Measurements from ENCODE around the gene CWC15. TPM values are rescaled to one million over a fixed set of nuclear protein-coding genes. Genes with fewer than 3 reads are reported as not detected.
"Not testable (repeated sequence)": the region's sequence is repeated elsewhere in the genome, so short reads cannot be mapped to it uniquely, and the experiment has no call there.

The CWC15 gene
- total and polyA plus RNA-seq, 10 of the 15 experiments (the other 5 are each of a cell fraction or from before 2014, with no cell fraction given), result 43.3 to 142 (median 75.1) TPM

- H2AFZ ChIP-seq (ENCODE audit: control insufficient read depth, low read depth, low read length); H3K27ac ChIP-seq (ENCODE audit: control insufficient read depth, insufficient read depth); H3K4me1 ChIP-seq (ENCODE audit: control insufficient read depth, insufficient read depth, low read length); POLR2A ChIA-PET; H3K79me2 ChIP-seq (ENCODE audit: control insufficient read depth, insufficient read depth, low read length); H3K36me3 ChIP-seq (ENCODE audit: control insufficient read depth in 2 of 2, insufficient read depth in 2 of 2, low read length in 1 of 2); H3K4me3 ChIP-seq; H3K9ac ChIP-seq (ENCODE audit: control insufficient read depth, insufficient read depth, low read length); H4K20me1 ChIP-seq (ENCODE audit: control insufficient read depth, insufficient read depth); H3K4me2 ChIP-seq (ENCODE audit: control insufficient read depth, insufficient read depth); H3K27me3 ChIP-seq (replicated peaks in 1 of 2; ENCODE audit: control insufficient read depth in 2 of 2, insufficient read depth in 2 of 2, low read length in 1 of 2); FAIRE-seq; RAD21 ChIA-PET (ENCODE audit: unreplicated experiment); in situ Hi-C loops (cut with MboI); intact Hi-C loops (cut with micrococcal nuclease; ENCODE audit: unreplicated experiment); CTCF ChIA-PET; H3K9me3 ChIP-seq (replicated peaks; ENCODE audit: control insufficient read depth, insufficient read depth, low read length); ATAC-seq; BruUV-seq (replicated peaks); DNase-seq (ENCODE audit: low read depth, low spot score): not testable (repeated sequence)
- WGBS (ENCODE audit: insufficient coverage, insufficient replicate concordance, low lambda C conversion rate, missing lambda C conversion rate), result 44% methylated on average over 2 of the region's 2 CpGs
- SMC1A ChIA-PET (ENCODE audit: uncharacterized antibody, unreplicated experiment), result interaction anchor here (0.9 kb wide), 1 partner anchor 160 kb away, joined by 3 read pairs; no protein-coding TSS in a partner anchor
Measured at GRCh38 chr11:94913718-94914394, 59.5 kb downstream of the CWC15 start.

GRCh38 chr11:94912806-94913205 is 60.5 kb downstream of the CWC15 start:
- BruUV-seq (replicated peaks), result no TSS peak
- SMC1A ChIA-PET (ENCODE audit: uncharacterized antibody, unreplicated experiment), result interaction anchor here (0.9 kb wide), 1 partner anchor 159 kb away, joined by 3 read pairs; no protein-coding TSS in a partner anchor
- RAD21 ChIA-PET (ENCODE audit: unreplicated experiment), result no interaction called here
- H3K9me3 ChIP-seq (replicated peaks; ENCODE audit: control insufficient read depth, insufficient read depth, low read length), result no peaks in the 10 kb centered on the region
- no peaks in the 10 kb centered on the region; a peak in 2 of 4 replicates for H3K27me3 ChIP-seq (replicated peaks in 1 of 2; ENCODE audit: control insufficient read depth in 2 of 2, insufficient read depth in 2 of 2, low read length in 1 of 2)
- no peaks in the 10 kb centered on the region for H3K4me1 ChIP-seq (ENCODE audit: control insufficient read depth, insufficient read depth, low read length)
- 71% methylated on average over 9 of the region's 9 CpGs for WGBS (ENCODE audit: insufficient coverage, insufficient replicate concordance, low lambda C conversion rate, missing lambda C conversion rate)
- no peak overlapping the region for H3K27ac ChIP-seq (ENCODE audit: control insufficient read depth, insufficient read depth)
- no peak for DNase-seq (ENCODE audit: low read depth, low spot score)
- H3K36me3 ChIP-seq (ENCODE audit: control insufficient read depth in 2 of 2, insufficient read depth in 2 of 2, low read length in 1 of 2), result no peaks in the 10 kb centered on the region
- intact Hi-C loops (cut with micrococcal nuclease; ENCODE audit: unreplicated experiment) (no loop called here), in situ Hi-C loops (cut with MboI) (no loop called here)
- H3K79me2 ChIP-seq (ENCODE audit: control insufficient read depth, insufficient read depth, low read length), result no peaks in the 10 kb centered on the region
- FAIRE-seq, result no peak
- H4K20me1 ChIP-seq (ENCODE audit: control insufficient read depth, insufficient read depth), result no peaks in the 10 kb centered on the region
- CTCF ChIA-PET, result no interaction called here
- H3K9ac ChIP-seq (ENCODE audit: control insufficient read depth, insufficient read depth, low read length), result no peak overlapping the region
- ATAC-seq, result no peak
- H3K4me3 ChIP-seq, result no peak overlapping the region
- POLR2A ChIA-PET, result no interaction called here
- H2AFZ ChIP-seq (ENCODE audit: control insufficient read depth, low read depth, low read length), result no peak overlapping the region
- no peak overlapping the region for H3K4me2 ChIP-seq (ENCODE audit: control insufficient read depth, insufficient read depth)
- TF ChIP-seq REST (IDR thresholded peaks at IDR 0.05; ENCODE audit: low read depth, low read length) (no peak), PKNOX1 (IDR thresholded peaks at IDR 0.05) (no peak), ETV6 (conservative IDR thresholded peaks at IDR 0.05 in 1 of 2, IDR thresholded peaks at IDR 0.05 in 1 of 2; ENCODE audit: borderline replicate concordance in 1 of 2, low read depth in 1 of 2) (no peak), SUZ12 (IDR thresholded peaks at IDR 0.05; ENCODE audit: unreplicated experiment) (no peak), IRF3 (IDR thresholded peaks at IDR 0.05) (no peak), CHD2 (IDR thresholded peaks at IDR 0.05; ENCODE audit: borderline replicate concordance, low read depth, low read length) (no peak), PAX8 (IDR thresholded peaks at IDR 0.05) (no peak)
